ENCODE measurements around the gene GALNT9. TPM values are rescaled to one million over a fixed set of nuclear protein-coding genes. Genes with fewer than 3 reads are reported as not detected.
"Not testable (repeated sequence)": the region's sequence is repeated elsewhere in the genome, so short reads cannot be mapped to it uniquely, and the experiment has no call there.

The GALNT9 gene
- total RNA-seq, result 0.11 and 0.33 TPM in 2 replicates

- no peak for DNase-seq (ENCODE audit: low read depth, low spot score)
These were observed at the start of gene GALNT9 for GRCh38 chr12:132329036-132329719. TSS of gene GALNT9 (minus strand) at chr12:132329589. CDS start at chr12:132329203, 386 bp downstream.

DNA sequence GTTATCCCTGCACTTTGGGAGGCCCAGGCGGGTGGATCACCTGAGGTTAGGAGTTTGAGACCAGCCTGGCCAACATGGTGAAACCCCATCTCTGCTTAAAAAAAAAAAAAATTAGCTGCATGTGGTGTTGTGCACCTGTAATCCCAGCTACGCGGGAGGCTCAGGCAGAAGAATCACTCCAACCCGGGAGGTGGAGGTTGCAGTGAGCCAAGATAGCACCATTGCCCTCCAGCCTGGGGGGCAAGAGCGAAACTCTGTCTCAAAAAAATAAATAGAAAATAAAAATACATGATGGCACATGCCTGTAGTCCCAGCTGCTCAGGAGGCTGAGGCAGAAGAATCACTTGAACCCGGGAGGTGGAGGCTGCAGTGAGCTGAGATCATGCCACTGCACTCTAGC, 49.7 kb upstream of the GALNT9 start:
- DNase-seq (ENCODE audit: low read depth, low spot score), result not testable (repeated sequence)

GRCh38 chr12:132377147-132377546, 47.8 kb upstream of the GALNT9 start:
- no peak for DNase-seq (ENCODE audit: low read depth, low spot score)

DNA sequence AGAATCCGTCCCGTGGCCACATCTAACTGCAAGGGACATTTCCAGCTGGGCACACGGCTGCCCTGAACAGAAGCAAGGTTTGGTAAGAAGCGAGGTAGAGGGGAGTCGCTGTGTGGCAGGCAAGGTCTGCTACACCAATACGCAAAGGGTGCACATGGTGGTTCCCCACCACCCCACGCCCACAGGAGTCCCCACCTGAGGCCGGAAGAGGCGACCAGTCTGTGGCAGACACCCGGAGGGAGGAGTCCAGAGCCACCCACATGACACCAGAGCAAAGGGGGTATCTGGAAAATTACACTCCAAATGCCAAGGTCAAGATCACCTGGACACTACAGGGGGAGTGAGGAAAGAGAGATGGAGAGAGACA, 47.1 kb upstream of the GALNT9 start:
- DNase-seq (ENCODE audit: low read depth, low spot score), result no peak

DNA sequence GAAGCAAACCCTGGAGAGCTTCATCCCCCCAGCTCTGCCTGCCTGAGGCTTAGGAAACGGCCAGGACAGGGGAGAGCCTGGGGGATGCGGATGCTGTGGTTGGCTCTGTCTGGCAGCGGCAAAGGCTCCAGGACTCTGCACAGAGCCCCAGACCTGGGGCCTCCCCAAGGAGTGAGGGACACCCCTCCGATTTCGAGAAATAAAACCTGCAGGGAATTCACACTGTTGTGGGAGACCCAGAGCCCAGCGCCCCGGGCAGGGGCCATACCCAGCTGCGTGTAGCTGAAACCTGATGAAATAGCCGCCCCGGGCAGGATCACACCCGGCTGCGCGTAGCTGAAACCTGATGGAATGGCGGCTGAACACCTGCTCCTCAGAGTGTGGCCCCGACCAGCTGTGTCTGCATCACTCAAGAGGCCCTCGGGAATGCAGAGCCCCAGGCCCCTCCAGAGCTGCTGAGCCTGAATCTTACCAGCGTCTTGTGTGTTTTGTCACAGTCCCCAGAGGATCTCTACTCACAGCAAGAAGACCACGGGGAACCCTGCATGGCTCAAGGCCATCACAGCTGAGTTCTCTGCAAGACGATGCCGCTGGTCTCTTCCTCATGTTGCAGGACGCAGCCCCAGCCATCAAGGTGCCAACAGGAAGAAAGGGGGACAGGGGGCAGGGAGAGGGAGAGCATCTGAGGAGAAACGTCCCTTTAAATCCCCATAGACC, 46.5 kb upstream of the GALNT9 start:
- DNase-seq (ENCODE audit: low read depth, low spot score), result no peak

- DNase-seq (ENCODE audit: low read depth, low spot score), result no peak
These were observed 45.4 kb upstream of the GALNT9 start for GRCh38 chr12:132374612-132375445.

- no peak for DNase-seq (ENCODE audit: low read depth, low spot score)
These were observed 44.7 kb upstream of the GALNT9 start for GRCh38 chr12:132373901-132374611.

- no peak for DNase-seq (ENCODE audit: low read depth, low spot score)
These were observed 38.5 kb upstream of the GALNT9 start for GRCh38 chr12:132367852-132368251.

- DNase-seq (ENCODE audit: low read depth, low spot score), result no peak
These were observed 37.9 kb upstream of the GALNT9 start for GRCh38 chr12:132367071-132367851.

- no peak for DNase-seq (ENCODE audit: low read depth, low spot score)
These were observed 37.0 kb upstream of the GALNT9 start for GRCh38 chr12:132366341-132366861.

DNA sequence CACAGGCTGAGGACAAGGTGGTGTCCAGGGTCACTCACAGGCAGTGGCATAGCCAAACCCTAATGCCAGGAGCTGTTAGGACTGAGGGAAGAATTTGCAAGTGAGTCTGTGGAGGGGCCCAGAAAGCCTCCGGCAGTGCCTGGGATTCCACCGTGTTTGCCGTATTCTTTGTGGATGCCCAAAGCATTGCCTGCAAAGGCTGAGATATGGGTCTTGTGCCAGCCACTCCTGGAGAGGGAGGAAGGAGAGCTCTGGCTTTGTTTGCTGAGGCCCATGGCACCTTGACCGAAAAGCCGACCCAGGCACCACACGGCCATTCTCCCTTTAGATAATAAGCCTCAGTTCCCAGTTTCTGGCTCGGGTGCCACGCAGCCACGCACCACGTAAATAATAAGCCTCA, 35.8 kb upstream of the GALNT9 start:
- no peak for DNase-seq (ENCODE audit: low read depth, low spot score)

- no peak for DNase-seq (ENCODE audit: low read depth, low spot score)
These were observed 35.0 kb upstream of the GALNT9 start for GRCh38 chr12:132364348-132364902.

- DNase-seq (ENCODE audit: low read depth, low spot score), result no peak
These were observed 34.4 kb upstream of the GALNT9 start for GRCh38 chr12:132363661-132364347.

DNA sequence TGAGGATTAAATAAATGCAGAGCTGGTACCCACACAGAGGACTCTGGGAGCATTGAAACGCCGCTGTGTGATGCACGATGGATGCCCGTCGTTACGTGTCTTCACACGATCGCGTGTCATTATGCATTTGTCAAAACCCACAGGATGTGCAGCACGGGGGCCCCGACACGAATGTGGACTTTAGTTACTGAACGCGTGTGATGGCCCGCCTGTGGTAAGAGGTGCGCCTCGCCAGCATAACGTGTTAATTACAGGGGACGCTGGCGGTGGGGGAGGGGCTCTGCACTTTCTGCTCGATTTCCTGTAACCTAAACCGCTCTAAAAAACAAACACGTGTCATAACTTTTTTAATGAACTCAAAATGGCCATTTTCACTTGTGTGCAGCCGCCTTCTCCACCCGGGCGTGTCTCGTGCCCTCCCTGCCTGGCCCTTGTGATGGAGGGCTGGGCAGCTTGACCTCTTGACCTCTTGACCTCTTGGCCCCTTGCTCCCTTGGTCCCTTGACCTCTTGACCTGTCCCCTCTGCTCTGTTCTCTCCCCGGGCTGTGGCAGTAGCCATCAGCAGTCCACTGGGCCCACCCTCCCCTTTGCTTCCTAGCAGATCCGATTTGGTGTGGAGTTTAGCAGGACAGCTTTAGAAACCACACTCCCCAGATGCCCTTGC, 33.7 kb upstream of the GALNT9 start:
- DNase-seq (ENCODE audit: low read depth, low spot score), result no peak

DNA sequence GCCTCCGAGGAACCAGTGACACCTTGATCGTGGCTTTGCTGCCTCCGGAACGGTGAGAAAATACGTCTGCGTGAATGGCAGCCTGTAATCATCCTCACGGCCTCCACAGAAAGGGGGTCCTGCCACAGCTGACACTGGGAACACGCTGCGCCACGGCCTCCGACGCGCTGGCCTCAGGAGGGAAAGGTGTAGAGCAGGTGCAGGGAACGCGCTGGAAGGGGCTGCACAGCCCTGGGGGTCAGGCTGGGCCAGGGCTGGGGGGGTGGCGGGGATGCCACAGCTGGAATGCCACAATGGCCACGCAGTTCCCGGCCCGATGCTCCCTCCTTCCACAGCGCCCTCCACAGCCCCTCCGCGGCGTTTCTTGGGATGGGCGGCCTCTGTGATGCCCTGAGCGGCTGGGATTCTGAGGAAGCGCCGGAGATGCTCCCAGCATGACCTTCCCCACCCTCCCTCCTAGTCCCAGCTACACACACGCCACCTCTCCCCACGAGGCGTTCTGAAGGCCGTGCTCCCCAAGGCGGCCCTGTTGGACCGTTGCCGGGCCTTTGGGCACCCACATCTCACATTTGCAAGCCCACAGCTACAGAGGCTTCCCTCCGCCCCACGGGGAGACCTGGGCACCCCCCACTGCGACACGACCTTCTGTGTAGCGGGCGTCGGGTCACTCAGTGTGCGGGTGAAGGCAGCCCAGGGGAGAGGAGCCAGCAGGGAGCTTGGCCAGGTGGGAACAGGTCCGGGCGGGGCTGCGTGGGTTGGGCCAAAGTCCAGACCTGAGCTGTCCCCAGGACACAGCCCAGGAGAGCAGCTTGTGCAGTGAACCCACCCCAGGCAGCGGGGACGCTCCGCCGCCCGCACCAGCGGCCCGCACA, 31.8 kb upstream of the GALNT9 start:
- DNase-seq (ENCODE audit: low read depth, low spot score), result no peak

GRCh38 chr12:132360410-132360809, 31.0 kb upstream of the GALNT9 start:
- DNase-seq (ENCODE audit: low read depth, low spot score), result no peak

DNA sequence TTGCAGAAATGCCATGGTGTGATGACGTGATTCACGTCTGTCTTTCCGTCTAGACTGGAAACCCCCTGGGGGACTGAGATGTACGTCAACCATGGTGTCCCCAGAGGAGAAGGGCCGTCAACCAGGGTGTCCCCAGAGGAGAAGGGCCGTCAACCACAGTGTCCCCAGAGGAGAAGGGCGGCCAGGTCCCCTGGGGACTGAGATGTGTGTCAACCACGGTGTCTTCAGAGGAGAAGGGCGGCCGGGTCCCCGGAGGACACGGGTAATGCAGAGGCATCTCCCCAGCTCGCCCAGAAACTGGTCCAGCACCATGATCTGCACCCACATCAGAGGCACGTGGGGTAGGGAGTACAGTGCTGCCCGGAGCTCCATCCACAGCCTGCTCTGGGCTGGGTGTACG, 30.6 kb upstream of the GALNT9 start:
- DNase-seq (ENCODE audit: low read depth, low spot score), result no peak

DNA sequence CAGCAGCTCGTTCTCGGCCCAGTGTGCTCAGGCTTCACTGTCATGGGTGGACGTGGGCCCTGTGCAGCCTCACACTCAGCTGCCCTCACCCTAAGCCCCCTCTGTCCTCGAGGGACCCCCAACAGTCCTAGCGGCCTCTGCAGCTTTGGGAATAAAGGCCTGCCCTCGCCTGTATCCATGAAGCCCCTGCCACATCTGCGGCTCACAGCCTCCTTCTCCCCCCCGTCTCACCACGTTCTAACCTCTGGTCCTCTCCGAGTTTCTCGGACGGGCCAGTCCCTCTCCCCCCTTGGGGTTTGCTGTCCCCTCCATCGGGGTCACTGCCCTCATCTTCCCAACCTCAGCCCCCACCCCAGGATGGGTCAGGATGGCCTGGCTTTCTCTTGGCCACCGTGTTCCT, 30.2 kb upstream of the GALNT9 start:
- no peak for DNase-seq (ENCODE audit: low read depth, low spot score)

Measured in pulmonary artery endothelial cell (primary cell).